ENCODE data around the gene DIP2B. TPM values are rescaled to one million over a fixed set of nuclear protein-coding genes. Genes with fewer than 3 reads are reported as not detected.

Gene DIP2B
- total and polyA plus RNA-seq, 2 of the 13 experiments (the other 11 are each of a cell fraction or from before 2014, with no cell fraction given), result 32.1 to 35.8 TPM

- TF ChIP-seq ZNF281 (CRISPR knock-in tag; IDR thresholded peaks at IDR 0.05; ENCODE audit: borderline replicate concordance) (peak; percentile 94), KMT2B (CRISPR knock-in tag; IDR thresholded peaks at IDR 0.05) (peak; percentile 20; the same call in 1 of the 2 replicates), IKZF5 (CRISPR knock-in tag; IDR thresholded peaks at IDR 0.05) (peak; percentile 41; the same call in 1 of the 2 replicates), ZNF784 (CRISPR knock-in tag; IDR thresholded peaks at IDR 0.05; ENCODE audit: borderline replicate concordance) (no peak), ZNF576 (CRISPR knock-in tag; IDR thresholded peaks at IDR 0.05) (no peak), ZNF354B (CRISPR knock-in tag; IDR thresholded peaks at IDR 0.05) (no peak), NR2C2 (CRISPR knock-in tag; IDR thresholded peaks at IDR 0.05; ENCODE audit: borderline replicate concordance) (no peak; the same call in 1 of the 2 replicates), ZGPAT (CRISPR knock-in tag; IDR thresholded peaks at IDR 0.05) (peak; percentile 57; the same call in 1 of the 2 replicates), DR1 (CRISPR knock-in tag; IDR thresholded peaks at IDR 0.05) (no peak), ZNF639 (CRISPR knock-in tag; conservative IDR thresholded peaks at IDR 0.05) (peak; percentile 33; the same call in 1 of the 2 replicates), CAMTA2 (CRISPR knock-in tag; IDR thresholded peaks at IDR 0.05; ENCODE audit: borderline replicate concordance) (no peak), ZBTB14 (CRISPR knock-in tag; IDR thresholded peaks at IDR 0.05) (peak; percentile 83), HOXA9 (CRISPR knock-in tag; IDR thresholded peaks at IDR 0.05; ENCODE audit: borderline replicate concordance) (peak; percentile 64; the same call in 1 of the 2 replicates), FOSL1 (CRISPR knock-in tag; IDR thresholded peaks at IDR 0.05; ENCODE audit: borderline replicate concordance) (0 out of 2 replicates have a peak, but pooled peaks have one; percentile 20), ZFYVE20 (CRISPR knock-in tag; IDR thresholded peaks at IDR 0.05; ENCODE audit: borderline replicate concordance, low read depth) (no peak), ATF2 (CRISPR knock-in tag; IDR thresholded peaks at IDR 0.05) (0 out of 2 replicates have a peak, but pooled peaks have one; percentile 22)
These were observed 259.7 kb downstream of the DIP2B start (continued) for GRCh38 chr12:50764286-50765094.
